Caki2 (cell line): ENCODE data around the gene KIAA1614. TPM values are rescaled to one million over a fixed set of nuclear protein-coding genes. Genes with fewer than 3 reads are reported as not detected.
A peak's percentile ranks its signal among the peaks of the same experiment; 100 is the strongest.

Experiments used
- DNase-seq: peaks from one replicate; pipeline ENCODE4 v3.0.0-alpha.2; 2015; ENCODE audit warnings: low read depth
- in situ Hi-C: cut with HindIII; loops from 2 replicates; pipeline ENCODE4 v1.10.0; 2016; ENCODE audit warnings: low sequenced_read_pairs, low pct_unique_long_range_greater_than_20kb, mixed read lengths
- total RNA-seq: library from RNA; depleted of rRNA; stranded (reverse); fragments of >200 nt; shearing (Covaris generic); gene quantifications from 2 replicates; pipeline ENCODE4 v1.2.3, GENCODE V29; 2014; ENCODE audit warnings: low replicate concordance

The KIAA1614 gene
- total RNA-seq, 1 experiment from 2014 or later = 0.10 TPM

GRCh38 chr1:180902541-180902940, 10.2 kb upstream of the KIAA1614 start:
- no peak for DNase-seq
- in situ Hi-C loops = no loop called here

- DNase-seq = no peak
- in situ Hi-C loops = no loop called here
These were observed 6.8 kb upstream of the KIAA1614 start for GRCh38 chr1:180905927-180906326.

GRCh38 chr1:180906511-180906910, 6.2 kb upstream of the KIAA1614 start:
- in situ Hi-C loops = no loop called here
- no peak for DNase-seq

- in situ Hi-C loops = no loop called here
- DNase-seq = no peak
These were observed 5.2 kb upstream of the KIAA1614 start for GRCh38 chr1:180907313-180908055.

- in situ Hi-C loops = no loop called here
- no peak for DNase-seq
These were observed 4.5 kb upstream of the KIAA1614 start for GRCh38 chr1:180908074-180908765.

- no peak for DNase-seq
- in situ Hi-C loops = no loop called here
These were observed 3.7 kb upstream of the KIAA1614 start for GRCh38 chr1:180909005-180909414.

GRCh38 chr1:180909462-180909976, 3.2 kb upstream of the KIAA1614 start:
- DNase-seq = no peak
- in situ Hi-C loops = no loop called here

GRCh38 chr1:180911640-180912191, 981 bp upstream of the KIAA1614 start:
- DNase-seq = no peak
- in situ Hi-C loops = no loop called here

GRCh38 chr1:180912211-180912800, 391 bp upstream of the KIAA1614 start:
- DNase-seq = no peak
- in situ Hi-C loops = no loop called here

GRCh38 chr1:180915426-180915965, 2.8 kb downstream of the KIAA1614 start:
- DNase-seq = no peak
- in situ Hi-C loops = no loop called here

GRCh38 chr1:180916012-180916770, 3.5 kb downstream of the KIAA1614 start:
- no peak for DNase-seq
- in situ Hi-C loops = no loop called here

- DNase-seq = no peak
- in situ Hi-C loops = no loop called here
These were observed 4.1 kb downstream of the KIAA1614 start for GRCh38 chr1:180916771-180917170.

GRCh38 chr1:180917306-180918065, 4.8 kb downstream of the KIAA1614 start:
- in situ Hi-C loops = no loop called here
- DNase-seq = no peak

- in situ Hi-C loops = no loop called here
- DNase-seq = peak; percentile 37
These were observed 5.8 kb downstream of the KIAA1614 start for GRCh38 chr1:180918519-180918918.

- DNase-seq = no peak
- in situ Hi-C loops = no loop called here
These were observed 6.5 kb downstream of the KIAA1614 start for GRCh38 chr1:180919183-180919700.

- no peak for DNase-seq
These were observed 7.5 kb downstream of the KIAA1614 start for GRCh38 chr1:180920193-180920592.

GRCh38 chr1:180920702-180921101, 8.0 kb downstream of the KIAA1614 start:
- DNase-seq = no peak
- in situ Hi-C loops = no loop called here

More at GRCh38 chr1:180920193-180920592, 7.5 kb downstream of the KIAA1614 start:
- in situ Hi-C loops = no loop called here
